Neuron (in vitro differentiated cells): Measurements from ENCODE around the gene PDS5B.

Experiments
- H2AFZ ChIP-seq: one replicate; pipeline ENCODE4 v1.6.1; 2013; ENCODE audit warnings: low read depth, mild to moderate bottlenecking, inconsistent platforms, low read length, moderate library complexity
- H3K27me3 ChIP-seq: one replicate; pipeline ENCODE4 v1.6.1; 2013; ENCODE audit warnings: low read length; ENCODE audit not compliant: insufficient read depth
- H3K36me3 ChIP-seq: one replicate; pipeline ENCODE4 v1.6.1; 2013; ENCODE audit warnings: low read length; ENCODE audit not compliant: insufficient read depth
- H3K4me1 ChIP-seq: one replicate; pipeline ENCODE4 v1.6.1; 2013; ENCODE audit warnings: low read length; ENCODE audit not compliant: insufficient read depth
- H3K4me3 ChIP-seq: 2 replicates; pipeline ENCODE4 v1.5.1; 2013; ENCODE audit warnings: mild to moderate bottlenecking, low read length, moderate library complexity
- H3K9me3 ChIP-seq: one replicate; pipeline ENCODE4 v1.6.1; 2013; ENCODE audit warnings: low read length

Gene PDS5B

GRCh38 chr13:32609428-32609827, 23.2 kb downstream of the PDS5B start:
- Histone ChIP-seq H2AFZ (no peak overlapping the region), H3K27me3 (no peaks in the 10 kb centered on the region), H3K36me3 (no peaks in the 10 kb centered on the region), H3K9me3 (peaks cover 22% of the 10 kb centered on the region), H3K4me3 (no peak overlapping the region), H3K4me1 (no peaks in the 10 kb centered on the region)

- Histone ChIP-seq H3K27me3 (no peaks in the 10 kb centered on the region), H3K36me3 (no peaks in the 10 kb centered on the region), H3K4me1 (no peaks in the 10 kb centered on the region), H2AFZ (no peak overlapping the region), H3K4me3 (no peak overlapping the region), H3K9me3 (peaks cover 22% of the 10 kb centered on the region)
These were observed 24.3 kb downstream of the PDS5B start for GRCh38 chr13:32610538-32610937.

DNA sequence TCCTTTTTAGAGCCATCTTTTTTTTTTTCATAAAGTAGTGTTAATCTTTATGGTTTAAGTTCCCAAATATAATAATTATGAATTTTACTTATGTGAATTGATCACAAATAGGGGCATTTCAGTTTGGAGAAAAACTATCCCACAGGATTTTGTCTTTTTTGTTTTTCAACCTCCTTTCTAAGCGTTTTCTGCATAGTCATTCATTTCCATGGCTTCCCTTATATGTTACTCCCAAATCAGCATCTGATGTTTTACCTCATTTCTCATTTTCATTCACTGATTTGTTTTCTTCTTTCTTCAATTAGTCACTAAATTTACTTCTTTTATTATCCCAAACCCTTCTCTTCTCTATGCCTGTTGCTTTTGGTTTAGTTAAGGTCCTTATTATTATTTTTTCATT, 24.7 kb downstream of the PDS5B start:
- Histone ChIP-seq H3K4me1 (no peaks in the 10 kb centered on the region), H2AFZ (no peak overlapping the region), H3K36me3 (no peaks in the 10 kb centered on the region), H3K27me3 (no peaks in the 10 kb centered on the region), H3K4me3 (no peak overlapping the region), H3K9me3 (peaks cover 22% of the 10 kb centered on the region)

DNA sequence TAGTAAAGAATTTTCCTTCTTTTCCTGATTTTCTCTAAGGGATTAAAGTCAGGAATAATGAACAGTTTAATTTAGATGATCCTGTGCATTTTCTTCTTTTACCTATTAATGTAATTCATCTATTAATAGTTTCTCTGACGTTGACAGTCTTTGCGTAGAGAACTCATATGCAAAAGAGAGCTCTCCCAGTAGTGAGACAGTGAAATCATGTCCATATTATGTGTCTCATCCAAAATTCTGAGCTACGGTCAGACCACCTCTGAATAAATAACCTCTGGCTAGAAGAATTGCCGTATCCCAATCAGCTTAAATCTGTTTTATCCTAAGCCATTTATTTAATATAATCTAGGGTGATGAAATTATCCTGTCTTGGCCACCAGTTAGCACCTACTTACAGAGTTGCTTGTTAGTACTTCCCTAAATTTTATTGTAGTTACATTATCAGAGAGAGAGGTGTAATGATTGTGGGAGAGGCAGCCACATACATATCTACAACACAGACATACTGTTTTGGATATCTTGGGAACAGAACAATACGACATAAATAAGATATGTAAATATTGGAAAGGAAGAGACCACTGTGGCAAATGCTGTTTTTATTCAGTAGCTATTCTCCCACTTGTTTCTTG, 30.7 kb downstream of the PDS5B start:
- Histone ChIP-seq H3K4me3 (no peak overlapping the region), H3K27me3 (no peaks in the 10 kb centered on the region), H3K9me3 (peaks cover 14% of the 10 kb centered on the region), H3K36me3 (no peaks in the 10 kb centered on the region), H3K4me1 (no peaks in the 10 kb centered on the region), H2AFZ (no peak overlapping the region)

- Histone ChIP-seq H2AFZ (no peak overlapping the region), H3K27me3 (no peaks in the 10 kb centered on the region), H3K4me3 (no peak overlapping the region), H3K4me1 (no peaks in the 10 kb centered on the region), H3K36me3 (no peaks in the 10 kb centered on the region), H3K9me3 (peaks cover 7% of the 10 kb centered on the region)
These were observed 36.6 kb downstream of the PDS5B start for GRCh38 chr13:32622827-32623226.

GRCh38 chr13:32624441-32624840, 38.2 kb downstream of the PDS5B start:
- no peak overlapping the region for H3K4me3 ChIP-seq
- H2AFZ ChIP-seq = no peak overlapping the region
- H3K36me3 ChIP-seq = no peaks in the 10 kb centered on the region
- H3K4me1 ChIP-seq = no peaks in the 10 kb centered on the region
- peaks cover 5% of the 10 kb centered on the region for H3K9me3 ChIP-seq
- H3K27me3 ChIP-seq = no peaks in the 10 kb centered on the region

- H2AFZ ChIP-seq = no peak overlapping the region
- H3K27me3 ChIP-seq = no peaks in the 10 kb centered on the region
- no peaks in the 10 kb centered on the region for H3K4me1 ChIP-seq
- peaks cover 5% of the 10 kb centered on the region for H3K9me3 ChIP-seq
- H3K36me3 ChIP-seq = peaks cover 2% of the 10 kb centered on the region
- no peak overlapping the region for H3K4me3 ChIP-seq
These were observed 41.5 kb downstream of the PDS5B start for GRCh38 chr13:32627793-32628192.

- Histone ChIP-seq H3K36me3 (peaks cover 2% of the 10 kb centered on the region), H3K27me3 (no peaks in the 10 kb centered on the region), H3K4me3 (no peak overlapping the region), H3K9me3 (peaks cover 3% of the 10 kb centered on the region), H2AFZ (no peak overlapping the region), H3K4me1 (no peaks in the 10 kb centered on the region)
These were observed 43.1 kb downstream of the PDS5B start for GRCh38 chr13:32629313-32629712.

DNA sequence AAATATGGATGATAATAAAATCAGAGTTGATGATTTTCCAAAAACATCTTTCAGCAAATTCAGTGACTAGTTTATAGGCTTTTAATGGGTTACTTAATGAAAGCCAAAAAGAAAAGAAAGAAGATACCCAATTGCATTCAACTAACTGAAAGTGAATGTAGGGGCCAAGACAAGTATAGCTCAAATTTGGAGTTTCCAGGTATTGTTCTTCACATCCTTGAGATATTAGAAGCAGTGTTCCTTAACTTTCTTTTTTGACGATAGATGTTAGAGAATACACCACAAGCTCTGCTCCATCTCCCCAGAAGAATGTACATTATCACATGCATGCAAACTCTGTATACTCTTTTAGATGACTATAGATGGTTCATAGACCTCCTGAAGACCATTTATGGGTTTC, 43.6 kb downstream of the PDS5B start:
- Histone ChIP-seq H2AFZ (no peak overlapping the region), H3K9me3 (peaks cover 3% of the 10 kb centered on the region), H3K27me3 (no peaks in the 10 kb centered on the region), H3K4me1 (no peaks in the 10 kb centered on the region), H3K36me3 (peaks cover 2% of the 10 kb centered on the region), H3K4me3 (no peak overlapping the region)

GRCh38 chr13:32632343-32632909, 46.2 kb downstream of the PDS5B start:
- peaks cover 2% of the 10 kb centered on the region for H3K36me3 ChIP-seq
- peaks cover 14% of the 10 kb centered on the region for H3K4me1 ChIP-seq
- no peak overlapping the region for H3K4me3 ChIP-seq
- H2AFZ ChIP-seq = no peak overlapping the region
- H3K27me3 ChIP-seq = no peaks in the 10 kb centered on the region
- no peaks in the 10 kb centered on the region for H3K9me3 ChIP-seq

DNA sequence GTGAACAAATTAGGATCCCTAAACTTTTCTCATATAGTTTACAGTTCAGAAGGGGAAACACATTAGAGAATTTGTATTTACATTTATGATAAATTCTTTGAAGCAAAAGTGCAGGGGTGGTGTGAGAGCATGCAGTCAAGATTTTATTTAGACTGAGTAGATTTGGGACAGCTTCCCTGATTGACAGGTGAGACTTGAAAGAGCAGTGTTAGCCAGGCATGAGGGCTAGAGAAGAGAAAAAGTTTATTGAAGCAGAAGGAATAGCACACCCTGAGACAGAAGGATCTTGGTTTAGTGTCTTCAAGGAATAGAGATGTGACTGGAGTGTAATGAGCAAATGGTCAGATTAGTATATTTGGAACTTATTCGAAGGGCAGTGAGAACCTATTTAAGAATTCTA, 50.5 kb downstream of the PDS5B start:
- Histone ChIP-seq H2AFZ (no peak overlapping the region), H3K36me3 (no peaks in the 10 kb centered on the region), H3K9me3 (no peaks in the 10 kb centered on the region), H3K27me3 (no peaks in the 10 kb centered on the region), H3K4me3 (no peak overlapping the region), H3K4me1 (peaks cover 19% of the 10 kb centered on the region)

DNA sequence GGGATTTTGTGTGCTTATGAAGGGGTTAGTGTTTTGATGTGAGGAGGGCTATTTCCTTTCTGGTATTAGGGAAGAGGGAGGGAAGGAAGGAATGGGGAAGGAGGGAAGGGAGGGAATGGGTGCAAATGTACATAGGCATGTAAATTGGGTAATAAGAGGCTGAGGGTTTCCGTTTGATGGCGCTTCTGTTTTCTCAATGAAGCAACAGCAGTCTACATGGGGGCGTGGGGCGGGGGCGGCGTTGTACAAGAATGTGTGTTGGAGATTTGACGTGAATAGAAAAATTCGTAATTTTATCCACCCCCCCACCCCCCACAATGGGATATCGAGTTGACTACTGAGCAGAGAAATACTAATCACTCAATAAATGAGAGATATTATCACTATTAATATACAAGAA, 52.5 kb downstream of the PDS5B start:
- H3K4me3 ChIP-seq = no peak overlapping the region
- no peaks in the 10 kb centered on the region for H3K9me3 ChIP-seq

DNA sequence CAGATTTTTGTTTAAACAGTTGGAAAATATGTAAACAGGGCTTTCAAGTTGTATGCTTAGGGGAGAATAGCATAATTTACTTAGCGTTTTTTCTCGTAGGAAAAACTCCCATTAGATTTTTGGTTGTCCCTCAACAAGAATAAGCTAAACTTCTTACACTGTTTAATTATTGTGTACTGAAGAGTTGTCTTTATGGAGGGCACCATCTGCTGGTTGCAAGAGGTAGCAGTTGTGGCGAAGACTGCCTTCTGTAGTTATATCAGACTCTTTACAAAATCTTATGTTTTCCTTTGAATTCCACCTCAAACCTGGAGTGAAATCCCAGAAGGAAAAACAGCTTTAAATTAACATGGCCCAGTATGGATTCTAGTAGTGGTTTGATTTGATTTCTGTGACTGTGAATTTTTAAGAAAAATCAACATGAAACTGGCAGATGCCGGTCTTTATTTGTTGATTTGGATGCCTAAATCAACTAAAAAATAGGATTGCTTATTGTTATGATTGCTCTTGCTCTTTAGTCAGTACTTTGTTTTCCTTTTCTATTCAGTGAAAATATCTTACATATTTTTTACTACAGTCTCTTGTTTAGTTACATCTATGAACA, 53.4 kb downstream of the PDS5B start:
- no peak overlapping the region for H3K4me3 ChIP-seq
- H3K9me3 ChIP-seq = no peaks in the 10 kb centered on the region
- peaks cover 19% of the 10 kb centered on the region for H3K4me1 ChIP-seq
- H3K36me3 ChIP-seq = no peaks in the 10 kb centered on the region
- H2AFZ ChIP-seq = no peak overlapping the region
- no peaks in the 10 kb centered on the region for H3K27me3 ChIP-seq

More for the DNA sequence above, 52.5 kb downstream of the PDS5B start:
- H3K27me3 ChIP-seq = no peaks in the 10 kb centered on the region
- no peaks in the 10 kb centered on the region for H3K36me3 ChIP-seq
- H3K4me1 ChIP-seq = peaks cover 19% of the 10 kb centered on the region
- H2AFZ ChIP-seq = no peak overlapping the region
